Uterus (tissue), 4 donors: ENCODE measurements around the gene RAPGEF2. TPM values are rescaled to one million over a fixed set of nuclear protein-coding genes. Genes with fewer than 3 reads are reported as not detected.
"Not testable (repeated sequence)": the region's sequence is repeated elsewhere in the genome, so short reads cannot be mapped to it uniquely, and the experiment has no call there.

Source experiments
- DNase-seq, 2 donors: peaks; one replicate each; pipeline ENCODE4 v3.0.0-alpha.2; 2019 to 2020
- H3K27ac ChIP-seq, 2 donors: fragments of 200-600 bp; sonication (generic); 1 replicate in 1 of 2; 2 replicates in 1 of 2; pipeline ENCODE4 v1.5.1; 2016 to 2018
- H3K27me3 ChIP-seq, 2 donors: fragments of 200-600 bp; sonication (generic); one replicate each; pipeline ENCODE4 v1.5.1; 2018 to 2019; ENCODE audit warnings: control low read depth in 1 of 2
- H3K36me3 ChIP-seq, 2 donors: fragments of 200-600 bp; sonication (generic); one replicate each; pipeline ENCODE4 v1.5.1; 2019; ENCODE audit warnings: control low read depth in 1 of 2
- H3K4me1 ChIP-seq, 2 donors: fragments of 200-600 bp; sonication (generic); one replicate each; pipeline ENCODE4 v1.5.1; 2018 to 2019; ENCODE audit warnings: control low read depth in 1 of 2
- H3K4me3 ChIP-seq, 2 donors: fragments of 200-600 bp; sonication (generic); 1 replicate in 1 of 2; 2 replicates in 1 of 2; pipeline ENCODE4 v1.5.1; 2018 to 2019; ENCODE audit warnings: mild to moderate bottlenecking in 1 of 2
- H3K9me3 ChIP-seq, 2 donors: fragments of 200-600 bp; sonication (generic); one replicate each; pipeline ENCODE4 v1.5.1; 2019; ENCODE audit warnings: control low read depth in 1 of 2
- CTCF ChIP-seq, 4 experiments: fragments of 200-600 bp in 2 of 4; fragments of 450-650 bp in 2 of 4; sonication (generic) in 2 of 4; IDR thresholded peaks; one replicate each; pipeline ENCODE4 v1.5.1; 2016 to 2019; ENCODE audit warnings: antibody characterized with exemption in 4 of 4, mild to moderate bottlenecking in 2 of 4, moderate library complexity in 1 of 4
- POLR2A ChIP-seq, 2 donors: fragments of 450-650 bp; IDR thresholded peaks; one replicate each; pipeline ENCODE4 v1.6.1; 2016; ENCODE audit warnings: antibody characterized with exemption in 2 of 2, mild to moderate bottlenecking in 1 of 2, moderate library complexity in 1 of 2
- intact Hi-C: fragments of 100-400 bp; cut with DNase I; formaldehyde crosslinking; loops from one replicate; pipeline ENCODE4 v1.15.1; 2023; ENCODE audit warnings: low total_unique reads
- total RNA-seq, 4 donors: library from RNA; depleted of rRNA in 3 of 4; stranded (reverse); fragments of >200 nt in 3 of 4; gene quantifications; one replicate each; pipeline versions ENCODE4 v1.1.0 to v1.2.4, GENCODE V29; 2014 to 2023
- donor health status: DM: yes; HTN: yes; CAD: no.

RAPGEF2 gene
- total RNA-seq, 4 donors from 2014 or later, result 27.9 to 61.4 (median 40.5) TPM

- Histone ChIP-seq H3K9me3 (no peaks in the 10 kb centered on the region), H3K4me1 (no peaks in the 10 kb centered on the region), H3K4me3 (no peak overlapping the region), H3K27ac (no peak overlapping the region), H3K27me3 (no peaks in the 10 kb centered on the region), H3K36me3 (no peaks in the 10 kb centered on the region)
- TF ChIP-seq CTCF (IDR thresholded peaks at IDR 0.05), result no peak
- TF ChIP-seq POLR2A (IDR thresholded peaks at IDR 0.05), result no peak
- intact Hi-C loops, result no loop called here
- no peak for DNase-seq
Observed at GRCh38 chr4:159312236-159312635, 209.4 kb downstream of the RAPGEF2 start.

GRCh38 chr4:159315879-159316278 is 213.0 kb downstream of the RAPGEF2 start:
- intact Hi-C loops, H3K27me3 ChIP-seq, DNase-seq, H3K4me1 ChIP-seq, H3K4me3 ChIP-seq, H3K36me3 ChIP-seq, H3K9me3 ChIP-seq, H3K27ac ChIP-seq: not testable (repeated sequence)

GRCh38 chr4:159317203-159317602 is 214.3 kb downstream of the RAPGEF2 start:
- H3K27me3 ChIP-seq, result no peaks in the 10 kb centered on the region
- TF ChIP-seq POLR2A (IDR thresholded peaks at IDR 0.05), result no peak
- TF ChIP-seq CTCF (IDR thresholded peaks at IDR 0.05), result no peak
- no peak overlapping the region for H3K4me3 ChIP-seq
- H3K9me3 ChIP-seq, result no peaks in the 10 kb centered on the region
- H3K27ac ChIP-seq, result no peak overlapping the region
- DNase-seq, result no peak
- intact Hi-C loops, result no loop called here
- H3K36me3 ChIP-seq, result no peaks in the 10 kb centered on the region
- no peaks in the 10 kb centered on the region for H3K4me1 ChIP-seq

- Histone ChIP-seq H3K27me3 (no peaks in the 10 kb centered on the region), H3K36me3 (no peaks in the 10 kb centered on the region), H3K4me1 (no peaks in the 10 kb centered on the region), H3K4me3 (no peak overlapping the region), H3K27ac (no peak overlapping the region), H3K9me3 (no peaks in the 10 kb centered on the region)
- intact Hi-C loops, result no loop called here
- no peak for DNase-seq
- TF ChIP-seq CTCF (IDR thresholded peaks at IDR 0.05), result no peak
- TF ChIP-seq POLR2A (IDR thresholded peaks at IDR 0.05), result no peak
Observed at GRCh38 chr4:159319027-159319426, 216.1 kb downstream of the RAPGEF2 start.

GRCh38 chr4:159326480-159326879 is 223.6 kb downstream of the RAPGEF2 start:
- DNase-seq, result no peak
- intact Hi-C loops, result no loop called here
- H3K4me3 ChIP-seq, result no peak overlapping the region
- H3K27me3 ChIP-seq, result no peaks in the 10 kb centered on the region
- no peaks in the 10 kb centered on the region for H3K9me3 ChIP-seq
- H3K27ac ChIP-seq, result no peak overlapping the region
- H3K4me1 ChIP-seq, result no peaks in the 10 kb centered on the region
- no peak for TF ChIP-seq CTCF (IDR thresholded peaks at IDR 0.05)
- TF ChIP-seq POLR2A (IDR thresholded peaks at IDR 0.05), result no peak
- no peaks in the 10 kb centered on the region for H3K36me3 ChIP-seq

- TF ChIP-seq POLR2A (IDR thresholded peaks at IDR 0.05) (no peak), CTCF (IDR thresholded peaks at IDR 0.05) (no peak)
- no peak overlapping the region for H3K4me3 ChIP-seq
- no peaks in the 10 kb centered on the region for H3K4me1 ChIP-seq
Observed at GRCh38 chr4:159328766-159329165, 225.9 kb downstream of the RAPGEF2 start.

More at GRCh38 chr4:159328766-159329165, 225.9 kb downstream of the RAPGEF2 start:
- intact Hi-C loops, result no loop called here
- no peak for DNase-seq
- Histone ChIP-seq H3K27me3 (no peaks in the 10 kb centered on the region), H3K27ac (no peak overlapping the region), H3K9me3 (no peaks in the 10 kb centered on the region), H3K36me3 (no peaks in the 10 kb centered on the region)
